Adrenal gland (tissue), 5 donors: ENCODE results near the gene ZBTB6.

Experiments used
- POLR2A ChIP-seq, 2 donors: fragments of 450-650 bp; IDR thresholded peaks; one replicate each; pipeline ENCODE4 v1.6.1; 2017; ENCODE audit warnings: antibody characterized with exemption in 2 of 2, mild to moderate bottlenecking in 2 of 2, moderate library complexity in 1 of 2
- TF ChIP-seq, protein P1 (sequence below), 6 experiments: fragments of 450-650 bp in 4 of 6; fragments of 200-600 bp in 2 of 6; sonication (generic) in 1 of 6; IDR thresholded peaks; 1 replicate in 5 of 6; 2 replicates in 1 of 6; pipeline versions ENCODE4 v1.5.1 to v1.8.0; 2016 to 2021; ENCODE audit warnings: antibody characterized with exemption in 6 of 6, mild to moderate bottlenecking in 2 of 6, moderate library complexity in 1 of 6
- donor health status: DM: no; HTN: no; CAD: no.

DNA sequence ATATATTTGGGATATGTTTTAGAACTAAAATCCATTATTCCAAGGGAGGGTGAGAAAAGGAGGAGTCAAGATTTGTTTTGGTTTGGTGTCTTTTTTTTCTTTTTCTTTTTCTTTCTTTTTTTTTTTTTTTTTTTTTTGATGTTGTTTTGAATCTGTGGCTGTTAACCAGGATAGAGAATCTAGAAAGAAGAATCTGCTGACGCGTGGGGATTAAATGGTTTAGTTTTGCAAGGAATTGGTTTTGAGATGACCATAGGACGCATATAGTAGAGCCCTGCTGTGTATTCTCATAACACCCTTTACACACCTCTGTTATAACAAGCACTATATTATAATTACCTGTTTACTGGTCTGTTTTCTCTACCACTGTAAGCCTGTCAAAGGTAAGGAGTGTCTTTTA, 37.1 kb upstream of the ZBTB6 start:
- TF ChIP-seq, protein P1, sequence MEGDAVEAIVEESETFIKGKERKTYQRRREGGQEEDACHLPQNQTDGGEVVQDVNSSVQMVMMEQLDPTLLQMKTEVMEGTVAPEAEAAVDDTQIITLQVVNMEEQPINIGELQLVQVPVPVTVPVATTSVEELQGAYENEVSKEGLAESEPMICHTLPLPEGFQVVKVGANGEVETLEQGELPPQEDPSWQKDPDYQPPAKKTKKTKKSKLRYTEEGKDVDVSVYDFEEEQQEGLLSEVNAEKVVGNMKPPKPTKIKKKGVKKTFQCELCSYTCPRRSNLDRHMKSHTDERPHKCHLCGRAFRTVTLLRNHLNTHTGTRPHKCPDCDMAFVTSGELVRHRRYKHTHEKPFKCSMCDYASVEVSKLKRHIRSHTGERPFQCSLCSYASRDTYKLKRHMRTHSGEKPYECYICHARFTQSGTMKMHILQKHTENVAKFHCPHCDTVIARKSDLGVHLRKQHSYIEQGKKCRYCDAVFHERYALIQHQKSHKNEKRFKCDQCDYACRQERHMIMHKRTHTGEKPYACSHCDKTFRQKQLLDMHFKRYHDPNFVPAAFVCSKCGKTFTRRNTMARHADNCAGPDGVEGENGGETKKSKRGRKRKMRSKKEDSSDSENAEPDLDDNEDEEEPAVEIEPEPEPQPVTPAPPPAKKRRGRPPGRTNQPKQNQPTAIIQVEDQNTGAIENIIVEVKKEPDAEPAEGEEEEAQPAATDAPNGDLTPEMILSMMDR (IDR thresholded peaks at IDR 0.05), result no peak
- TF ChIP-seq POLR2A (IDR thresholded peaks at IDR 0.05), result no peak
